Left lung (tissue), 10 donors: ENCODE data around the gene TRAF3IP3. TPM values are rescaled to one million over a fixed set of nuclear protein-coding genes. Genes with fewer than 3 reads are reported as not detected.

Source experiments
- ATAC-seq: fragments of 200-7000 bp; cut with Tn5 transposase; one replicate; pipeline ENCODE4 v1.9.1; 2020; ENCODE audit warnings: moderate library complexity
- DNase-seq, 4 donors: peaks; one replicate each; pipeline ENCODE4 v3.0.0-alpha.2; 2013 to 2020
- H3K27ac ChIP-seq, 2 donors: fragments of 200-600 bp; sonication (generic) in 1 of 2; one replicate each; pipeline versions ENCODE4 v1.5.0 to v1.8.0; 2020 to 2021
- H3K27me3 ChIP-seq, 2 donors: fragments of 200-600 bp; sonication (generic) in 1 of 2; one replicate each; pipeline versions ENCODE4 v1.5.0 to v1.8.0; 2020 to 2021
- H3K36me3 ChIP-seq, 2 donors: fragments of 200-600 bp; sonication (generic) in 1 of 2; one replicate each; pipeline versions ENCODE4 v1.5.0 to v1.8.0; 2020 to 2021
- H3K4me1 ChIP-seq, 2 donors: fragments of 200-600 bp; one replicate each; pipeline ENCODE4 v1.8.0; 2021
- H3K4me3 ChIP-seq, 2 donors: fragments of 200-600 bp; sonication (generic) in 1 of 2; one replicate each; pipeline versions ENCODE4 v1.5.0 to v1.8.0; 2020 to 2021; ENCODE audit warnings: mild to moderate bottlenecking in 1 of 2
- H3K9me3 ChIP-seq, 2 donors: fragments of 200-600 bp; sonication (generic) in 1 of 2; one replicate each; pipeline versions ENCODE4 v1.5.0 to v1.8.0; 2020 to 2021
- CTCF ChIP-seq, 2 donors: fragments of 200-600 bp; sonication (generic) in 1 of 2; IDR thresholded peaks; one replicate each; pipeline versions ENCODE4 v1.5.0 to v1.8.0; 2021; ENCODE audit warnings: antibody characterized with exemption in 2 of 2
- intact Hi-C, 2 donors: fragments of 100-400 bp; cut with DNase I; formaldehyde crosslinking; loops; one replicate each; pipeline versions ENCODE4 v1.11.2 to v1.14.2; 2022
- polyA plus RNA-seq, 6 donors: library from polyadenylated mRNA; unstranded; fragments of 120-200 nt; gene quantifications; one replicate each; pipeline ENCODE4 v1.2.1, GENCODE V29; 2013; ENCODE audit not compliant: insufficient read length in 6 of 6
- total RNA-seq, 2 donors: library from RNA; stranded (reverse); fragmentation: NEBNext Ultra II Directional; extraction: Animal tissue kit (Norgen Biotek cat#: 25700); gene quantifications; one replicate each; pipeline ENCODE4 v1.2.1, GENCODE V29; 2021
- donor health status: DM: no; HTN: yes; CAD: no.
- donor health status: DM: no; HTN: no; CAD: no.

TRAF3IP3 gene
- total and polyA plus RNA-seq, 8 donors, result 2.2 to 13.5 (median 3.1) TPM

GRCh38 chr1:209727286-209727685 is 28.6 kb upstream of the TRAF3IP3 start:
- no peaks in the 10 kb centered on the region for H3K9me3 ChIP-seq
- no peak for TF ChIP-seq CTCF (IDR thresholded peaks at IDR 0.05)
- no peak overlapping the region for H3K27ac ChIP-seq
- no peaks in the 10 kb centered on the region for H3K36me3 ChIP-seq
- no peaks in the 10 kb centered on the region for H3K27me3 ChIP-seq
- no peak for DNase-seq
- H3K4me1 ChIP-seq, result no peaks in the 10 kb centered on the region
- no peak for ATAC-seq
- intact Hi-C loops, result no loop called here
- no peak overlapping the region for H3K4me3 ChIP-seq

- Histone ChIP-seq H3K9me3 (no peaks in the 10 kb centered on the region), H3K4me1 (no peaks in the 10 kb centered on the region), H3K36me3 (no peaks in the 10 kb centered on the region), H3K27me3 (no peaks in the 10 kb centered on the region), H3K27ac (no peak overlapping the region), H3K4me3 (no peak overlapping the region)
- ATAC-seq, result no peak
- no peak for DNase-seq
- intact Hi-C loops, result no loop called here
- no peak for TF ChIP-seq CTCF (IDR thresholded peaks at IDR 0.05)
Observed at GRCh38 chr1:209727785-209728184, 28.1 kb upstream of the TRAF3IP3 start.

GRCh38 chr1:209728466-209728865 is 27.4 kb upstream of the TRAF3IP3 start:
- H3K27me3 ChIP-seq, result no peaks in the 10 kb centered on the region
- intact Hi-C loops, result no loop called here
- H3K4me1 ChIP-seq, result no peaks in the 10 kb centered on the region
- H3K36me3 ChIP-seq, result no peaks in the 10 kb centered on the region
- no peaks in the 10 kb centered on the region for H3K9me3 ChIP-seq
- H3K4me3 ChIP-seq, result no peak overlapping the region
- no peak overlapping the region for H3K27ac ChIP-seq
- ATAC-seq, result no peak
- DNase-seq, result no peak
- no peak for TF ChIP-seq CTCF (IDR thresholded peaks at IDR 0.05)

GRCh38 chr1:209729436-209729835 is 26.4 kb upstream of the TRAF3IP3 start:
- Histone ChIP-seq H3K9me3 (no peaks in the 10 kb centered on the region), H3K4me1 (no peaks in the 10 kb centered on the region), H3K27me3 (no peaks in the 10 kb centered on the region), H3K36me3 (no peaks in the 10 kb centered on the region), H3K4me3 (no peak overlapping the region), H3K27ac (no peak overlapping the region)
- intact Hi-C loops, result no loop called here
- ATAC-seq, result no peak
- no peak for DNase-seq
- TF ChIP-seq CTCF (IDR thresholded peaks at IDR 0.05), result no peak

GRCh38 chr1:209732725-209733124 is 23.1 kb upstream of the TRAF3IP3 start:
- intact Hi-C loops, result no loop called here
- no peak for DNase-seq
- Histone ChIP-seq H3K27ac (no peak overlapping the region), H3K4me1 (no peaks in the 10 kb centered on the region), H3K27me3 (no peaks in the 10 kb centered on the region), H3K4me3 (no peak overlapping the region), H3K36me3 (no peaks in the 10 kb centered on the region), H3K9me3 (no peaks in the 10 kb centered on the region)
- ATAC-seq, result no peak
- no peak for TF ChIP-seq CTCF (IDR thresholded peaks at IDR 0.05)
